Mesenteric fat pad (tissue), 1 donor: ENCODE data around the gene SP140. TPM values are rescaled to one million over a fixed set of nuclear protein-coding genes. Genes with fewer than 3 reads are reported as not detected.
"Not testable (repeated sequence)": the region's sequence is repeated elsewhere in the genome, so short reads cannot be mapped to it uniquely, and the experiment has no call there.

Source experiments
- DNase-seq: peaks from one replicate; pipeline ENCODE4 v3.0.0-alpha.2; 2020; ENCODE audit warnings: low spot score
- total RNA-seq: library from RNA; stranded (reverse); fragmentation: NEBNext Ultra II Directional; extraction: Animal tissue kit (Norgen Biotek cat#: 25700); gene quantifications from one replicate; pipeline ENCODE4 v1.2.1, GENCODE V29; 2021
- donor health status: DM: yes; HTN: yes; CAD: no.

Gene SP140
- total RNA-seq, 1 donor from 2014 or later, result 2.6 TPM

DNA sequence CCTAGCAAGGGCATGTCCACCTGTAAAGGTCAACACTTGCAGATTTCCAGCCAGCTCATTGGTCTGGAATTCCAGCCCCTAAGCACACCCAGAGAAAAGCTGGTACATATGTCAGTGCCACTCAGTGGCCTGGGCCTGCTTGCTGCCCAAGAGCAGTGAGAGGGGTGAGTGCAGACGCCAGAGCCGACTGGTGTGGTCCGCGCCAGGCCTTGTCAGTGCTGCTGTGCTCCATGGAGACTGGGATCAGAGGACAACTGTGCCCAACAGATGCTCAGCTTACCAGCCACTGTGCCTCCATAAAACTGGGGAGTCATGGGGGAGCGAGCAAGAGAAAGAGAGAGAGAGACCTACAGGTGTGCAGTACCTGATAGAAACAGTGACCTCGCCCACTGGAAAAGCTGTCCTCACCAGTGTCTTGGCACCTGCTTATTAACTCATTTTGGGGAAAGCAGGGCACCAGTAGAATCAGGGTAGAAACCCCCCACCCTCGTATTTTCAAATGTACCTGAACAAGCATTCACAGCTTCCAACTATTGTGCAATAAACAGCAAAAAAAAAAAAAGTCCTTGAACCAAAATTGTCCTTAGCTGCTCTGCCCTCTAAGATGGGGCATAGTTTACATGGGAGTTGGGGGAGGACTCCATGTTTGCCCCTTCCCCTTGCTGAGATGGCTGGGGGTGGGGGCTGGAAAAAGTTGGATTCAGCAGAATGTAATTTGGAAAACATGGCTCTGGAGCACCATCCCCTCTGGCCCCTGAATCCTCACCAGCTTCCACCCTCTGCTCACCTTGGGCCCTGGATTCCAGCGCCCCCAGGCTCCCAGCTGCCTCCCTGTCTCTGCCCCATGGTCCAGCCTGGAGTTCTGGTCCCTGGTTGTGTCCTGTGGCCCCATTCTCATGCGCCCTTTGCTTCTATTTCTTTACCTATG lies 100.0 kb downstream of the SP140 start:
- no peak for DNase-seq

GRCh38 chr2:230326453-230327417 lies 101.2 kb downstream of the SP140 start, which contains the start of gene SP140L:
SP140L (plus strand) TSS chr2:230327193; CDS start chr2:230327270, 77 bp downstream.
- DNase-seq, result no peak

- DNase-seq, result no peak
Measured at GRCh38 chr2:230327418-230328154, 102.0 kb downstream of the SP140 start.

GRCh38 chr2:230328155-230328458 lies 102.6 kb downstream of the SP140 start:
- no peak for DNase-seq

DNA sequence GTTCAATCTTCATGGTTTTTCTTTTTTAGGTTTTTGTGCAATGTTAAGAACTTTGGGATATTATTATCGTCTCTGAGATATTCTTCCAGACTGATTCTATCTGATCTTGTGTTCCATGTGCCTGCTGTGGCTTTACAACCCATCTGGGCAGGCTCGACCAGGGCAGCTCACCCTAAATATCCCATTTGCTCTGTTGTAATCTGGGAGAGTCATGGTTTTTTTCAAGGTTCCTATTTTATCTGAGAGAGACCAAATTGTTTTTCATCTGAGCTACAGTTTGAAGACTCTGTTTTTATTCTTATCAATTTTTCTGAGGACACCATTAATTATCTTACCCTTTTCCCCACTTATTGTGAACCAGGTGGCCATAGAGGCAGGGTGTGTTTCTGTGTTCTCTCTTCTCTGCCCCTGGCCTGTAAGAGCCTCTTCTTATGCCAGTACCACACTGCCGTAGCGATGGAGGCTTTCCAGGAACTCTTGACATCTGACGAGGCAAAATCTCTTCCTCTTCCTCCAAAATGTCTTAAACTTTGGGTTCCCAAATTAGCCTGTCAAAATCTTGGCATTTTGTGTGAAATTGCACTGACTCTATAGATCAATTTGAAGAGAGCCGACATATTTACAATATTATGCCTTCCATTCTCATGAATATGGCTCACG lies 104.5 kb downstream of the SP140 start:
- DNase-seq, result no peak

DNA sequence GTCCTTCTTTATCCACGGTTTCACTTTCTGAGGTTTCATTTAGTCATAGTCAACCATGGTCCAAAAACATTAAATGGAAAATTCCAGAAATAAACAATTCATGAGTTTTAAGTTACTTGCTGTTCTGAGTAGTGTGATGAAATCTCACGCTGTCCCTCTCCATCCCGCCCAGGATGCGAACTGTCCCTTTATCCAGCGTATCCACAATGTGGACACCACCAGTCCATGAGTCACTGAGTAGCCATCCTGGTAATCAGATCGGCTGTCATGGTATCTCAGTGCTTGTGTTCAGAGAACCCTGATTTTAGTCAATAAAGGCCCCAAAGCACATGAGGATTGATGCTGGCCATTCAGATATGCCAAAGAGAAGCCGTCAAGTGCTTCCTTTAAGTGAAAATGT lies 105.2 kb downstream of the SP140 start:
- DNase-seq, result no peak

DNA sequence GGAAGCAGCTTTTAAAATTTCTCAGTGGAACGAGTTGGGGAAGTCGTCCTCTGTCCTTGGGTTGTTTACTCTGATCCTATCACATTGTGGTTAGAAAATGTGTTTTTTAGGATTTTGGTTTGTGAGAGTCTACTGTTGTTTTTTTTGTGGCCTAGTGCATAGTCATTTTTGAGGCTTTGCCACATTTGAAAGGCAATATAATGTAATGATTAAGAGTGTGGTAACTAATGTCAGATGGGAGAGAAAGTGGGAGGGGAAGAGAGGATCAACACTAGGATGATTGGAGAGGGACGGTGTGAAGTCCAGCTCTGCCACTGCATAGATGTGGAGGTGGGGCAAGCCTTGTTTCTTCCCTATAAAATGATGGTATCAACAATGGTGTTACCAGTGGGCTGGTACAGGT lies 109.9 kb downstream of the SP140 start:
- DNase-seq, result no peak

- no peak for DNase-seq
Measured at GRCh38 chr2:230335864-230336506, 110.4 kb downstream of the SP140 start.

- DNase-seq, result not testable (repeated sequence)
Measured at GRCh38 chr2:230341936-230342528, 116.5 kb downstream of the SP140 start.

- not testable (repeated sequence) for DNase-seq
Measured at GRCh38 chr2:230343041-230343624, 117.6 kb downstream of the SP140 start.

GRCh38 chr2:230343747-230344146 lies 118.2 kb downstream of the SP140 start:
- no peak for DNase-seq

GRCh38 chr2:230346465-230346864 lies 120.9 kb downstream of the SP140 start:
- no peak for DNase-seq

DNA sequence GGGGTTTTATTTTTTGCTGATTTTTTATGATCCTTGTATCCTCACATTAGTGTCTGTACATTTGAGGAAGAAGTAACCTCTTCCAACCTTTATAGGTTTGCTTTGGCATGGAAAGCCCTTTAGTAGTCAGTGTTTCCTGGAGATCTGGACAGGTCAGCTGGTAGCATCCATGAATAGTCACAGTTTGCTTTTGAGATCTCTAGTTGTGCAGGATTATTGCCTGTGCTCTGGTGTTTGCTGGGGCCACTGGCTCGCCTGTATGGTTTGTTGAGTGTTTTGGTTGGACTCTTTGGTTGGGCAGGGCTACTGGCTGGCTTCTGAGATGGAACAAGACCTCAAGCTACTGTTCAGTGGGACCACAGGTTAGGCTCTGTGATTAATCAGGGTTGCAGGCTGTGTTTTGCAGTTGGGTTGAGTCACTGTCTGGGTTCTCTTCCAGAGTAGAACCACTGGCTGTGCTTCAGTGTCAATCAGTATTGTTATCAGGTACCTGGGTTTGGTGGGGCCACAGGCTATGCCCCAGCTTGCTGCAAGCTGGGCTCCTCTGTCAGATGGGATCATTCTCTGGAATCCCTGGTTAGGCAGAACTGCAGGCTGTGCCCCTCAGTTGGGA lies 121.5 kb downstream of the SP140 start:
- DNase-seq, result no peak

DNA sequence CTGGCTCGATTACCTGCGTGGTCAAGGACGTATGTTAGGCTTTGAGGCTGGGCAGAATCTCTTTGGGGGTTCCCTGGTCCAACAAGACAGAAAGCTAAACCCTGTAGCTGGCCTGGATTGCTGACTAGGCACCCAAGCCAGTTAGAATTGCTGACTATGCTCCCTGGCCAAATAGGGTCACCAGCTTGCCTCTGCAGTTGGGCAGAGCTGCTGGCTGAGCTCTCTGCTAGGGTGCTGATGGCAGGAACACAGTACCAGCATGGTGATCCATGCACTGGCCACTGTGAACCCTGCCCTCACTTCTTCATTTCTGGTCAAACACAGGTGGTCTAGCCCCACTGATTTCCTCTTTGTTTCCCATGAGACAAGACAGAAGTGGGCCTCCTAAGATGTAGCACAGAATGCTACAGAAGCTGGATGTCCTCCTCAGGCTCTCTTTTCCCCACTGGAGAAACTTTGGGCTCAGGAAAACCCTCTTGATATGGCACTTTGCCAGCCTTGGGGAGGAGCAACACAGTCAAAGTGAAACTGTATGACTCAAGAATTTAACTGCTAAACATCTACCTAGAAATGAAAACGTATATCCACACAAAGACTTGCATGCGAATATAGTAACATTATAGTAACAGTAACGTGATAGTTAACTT lies 122.2 kb downstream of the SP140 start:
- no peak for DNase-seq

GRCh38 chr2:230348787-230349186 lies 123.3 kb downstream of the SP140 start:
- no peak for DNase-seq

DNA sequence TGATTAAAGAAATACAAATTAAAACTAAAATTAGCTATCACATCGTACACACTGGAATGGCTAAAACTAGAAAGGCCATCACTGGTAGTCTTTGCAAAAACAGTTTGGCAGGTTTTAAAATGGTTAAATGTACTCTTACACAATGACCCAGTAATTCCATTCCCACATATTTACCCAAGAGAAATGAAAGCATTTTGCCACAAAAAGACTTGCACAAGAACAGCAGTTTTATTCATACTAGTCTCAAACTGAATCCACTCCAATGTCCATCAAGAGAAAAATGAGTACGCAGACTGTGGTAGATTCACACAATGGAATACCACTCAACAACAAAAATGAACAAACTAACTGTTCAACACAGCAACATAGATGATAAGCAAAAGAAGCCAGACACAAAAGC lies 130.5 kb downstream of the SP140 start:
- DNase-seq, result no peak

DNA sequence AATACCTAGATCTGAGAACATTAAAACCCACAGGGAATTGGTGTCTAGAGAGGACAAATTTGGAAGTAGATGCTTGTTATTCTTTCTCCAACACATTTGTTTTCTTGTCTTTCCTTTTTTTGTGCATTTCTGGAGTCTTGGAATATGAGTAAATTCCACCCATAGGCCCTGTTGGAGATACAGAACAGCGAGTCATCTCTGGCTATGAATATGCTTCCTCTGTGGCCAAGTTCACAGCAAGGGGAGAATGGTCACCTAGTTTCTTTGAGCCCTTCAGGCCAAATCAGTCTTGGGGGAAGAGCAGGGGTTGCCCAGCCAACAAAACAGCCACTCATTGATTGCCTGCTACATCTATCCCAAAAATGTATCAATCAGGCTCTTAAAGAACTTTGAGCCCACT lies 132.8 kb downstream of the SP140 start:
- no peak for DNase-seq

GRCh38 chr2:230360028-230360427 lies 134.5 kb downstream of the SP140 start:
- no peak for DNase-seq
